ENCODE results near the gene SRPK2.
"Not testable (repeated sequence)": the region's sequence is repeated elsewhere in the genome, so short reads cannot be mapped to it uniquely, and the experiment has no call there.

SRPK2 gene

DNA sequence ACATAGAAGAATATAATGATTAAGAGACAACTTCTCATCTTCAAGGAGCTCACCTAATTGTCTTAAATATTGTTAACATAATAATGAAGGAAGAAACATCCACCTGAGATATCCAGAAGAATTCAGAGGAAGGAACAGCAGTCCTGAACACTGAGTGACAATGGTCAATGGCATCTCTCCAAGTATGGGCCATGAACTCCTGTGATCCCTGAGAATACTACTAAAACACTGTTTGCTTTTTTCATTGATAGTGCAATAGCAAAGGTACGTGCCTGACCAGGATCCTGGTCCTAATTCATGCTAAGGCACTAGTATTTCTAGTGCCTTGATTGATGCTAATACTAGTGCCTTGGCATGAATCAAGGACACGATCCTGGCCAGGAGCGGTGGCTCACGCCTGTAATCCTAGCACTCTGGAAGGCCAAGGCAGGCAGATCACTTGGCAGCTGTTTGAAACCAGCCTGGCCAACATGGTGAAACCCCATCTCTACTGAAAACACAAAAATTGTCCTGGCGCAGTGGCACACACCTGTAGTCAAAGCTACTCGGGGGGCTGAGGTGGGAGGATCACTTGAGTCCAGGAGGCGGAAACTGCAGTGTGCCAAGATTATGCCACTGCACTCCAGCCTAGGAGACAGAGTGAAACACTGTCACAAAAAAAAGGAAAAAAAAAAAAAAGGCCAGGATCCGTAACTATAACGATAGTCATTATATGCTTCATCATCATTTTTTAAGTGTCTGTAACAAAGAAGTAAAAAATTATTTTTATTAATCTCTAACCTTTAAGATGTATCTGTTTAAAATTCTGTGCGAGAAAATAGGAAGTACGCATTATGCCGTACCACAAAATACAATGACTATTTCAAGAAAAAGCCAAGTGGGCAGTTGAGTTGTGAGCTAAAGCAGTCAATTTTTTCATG, 49.1 kb downstream of the SRPK2 start:
- DNase-seq (ENCODE audit: low read depth): no peak

GRCh38 chr7:105337529-105337928, 51.2 kb downstream of the SRPK2 start:
- DNase-seq (ENCODE audit: low read depth): no peak

GRCh38 chr7:105336009-105336408, 52.7 kb downstream of the SRPK2 start:
- DNase-seq (ENCODE audit: low read depth): no peak

GRCh38 chr7:105332661-105333060, 56.1 kb downstream of the SRPK2 start:
- DNase-seq (ENCODE audit: low read depth): not testable (repeated sequence)

DNA sequence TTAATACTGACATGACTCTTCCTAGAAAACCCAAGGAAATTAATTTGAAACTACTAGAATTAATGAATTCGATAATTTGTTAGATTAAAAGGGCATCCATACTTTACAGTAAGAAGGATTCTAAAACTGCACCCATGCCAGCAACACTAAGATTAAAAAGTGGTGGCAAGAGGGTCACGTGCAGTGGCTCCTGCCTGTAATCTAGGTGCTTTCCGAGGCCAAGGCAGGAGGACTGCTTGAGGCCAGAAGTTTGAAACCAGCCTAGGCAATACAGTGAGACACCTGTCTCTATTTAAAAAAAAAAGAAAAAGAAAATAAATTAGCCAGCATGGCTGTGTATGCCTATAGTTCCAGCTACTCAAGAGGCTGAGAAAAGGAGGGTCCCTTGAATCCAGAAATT, 58.2 kb downstream of the SRPK2 start:
- DNase-seq (ENCODE audit: low read depth): no peak

DNA sequence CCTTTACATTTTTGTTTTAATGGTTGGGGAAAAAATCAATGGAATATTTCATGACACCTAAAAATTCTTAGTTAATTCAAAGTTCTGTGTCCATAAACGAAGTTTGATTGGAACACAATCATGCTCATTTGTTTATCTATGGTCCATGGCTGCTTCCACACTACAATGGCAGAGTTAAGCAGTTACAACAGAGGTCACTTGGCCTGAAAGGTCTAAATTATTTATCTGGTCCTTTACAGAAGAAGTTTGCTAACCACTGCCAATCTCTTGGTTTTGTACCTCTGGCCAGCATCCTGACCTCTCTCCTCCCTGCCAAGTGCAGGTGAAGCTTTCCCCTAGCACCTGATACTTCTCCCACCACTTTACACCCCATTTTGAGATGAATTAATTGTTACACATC, 61.5 kb downstream of the SRPK2 start:
- no peak for DNase-seq (ENCODE audit: low read depth)

- DNase-seq (ENCODE audit: low read depth): no peak
Measured at GRCh38 chr7:105325216-105325904, 63.4 kb downstream of the SRPK2 start.

DNA sequence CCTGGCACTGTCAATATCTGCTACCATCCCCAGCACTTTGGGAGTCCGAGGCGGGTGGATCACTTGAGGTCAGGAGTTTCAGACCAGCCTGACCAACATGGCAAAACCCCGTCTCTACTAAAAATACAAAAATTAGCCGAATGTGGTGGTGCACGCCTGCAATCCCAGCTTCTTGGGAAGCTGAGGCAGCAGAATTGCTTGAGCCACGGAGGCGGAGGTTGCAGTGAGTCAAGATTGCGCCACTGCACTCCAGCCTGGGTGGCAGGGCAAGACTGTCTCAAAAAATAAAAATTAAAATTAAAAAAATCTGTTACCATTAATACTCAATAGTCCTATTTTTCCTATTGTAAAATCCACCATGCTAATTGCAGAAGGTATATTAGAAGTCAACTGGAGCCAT, 64.1 kb downstream of the SRPK2 start:
- DNase-seq (ENCODE audit: low read depth): not testable (repeated sequence)

GRCh38 chr7:105323366-105323765, 65.4 kb downstream of the SRPK2 start:
- no peak for DNase-seq (ENCODE audit: low read depth)

- DNase-seq (ENCODE audit: low read depth): no peak
Measured at GRCh38 chr7:105322655-105323277, 66.0 kb downstream of the SRPK2 start.

- DNase-seq (ENCODE audit: low read depth): no peak
Measured at GRCh38 chr7:105321754-105322455, 66.8 kb downstream of the SRPK2 start.

DNA sequence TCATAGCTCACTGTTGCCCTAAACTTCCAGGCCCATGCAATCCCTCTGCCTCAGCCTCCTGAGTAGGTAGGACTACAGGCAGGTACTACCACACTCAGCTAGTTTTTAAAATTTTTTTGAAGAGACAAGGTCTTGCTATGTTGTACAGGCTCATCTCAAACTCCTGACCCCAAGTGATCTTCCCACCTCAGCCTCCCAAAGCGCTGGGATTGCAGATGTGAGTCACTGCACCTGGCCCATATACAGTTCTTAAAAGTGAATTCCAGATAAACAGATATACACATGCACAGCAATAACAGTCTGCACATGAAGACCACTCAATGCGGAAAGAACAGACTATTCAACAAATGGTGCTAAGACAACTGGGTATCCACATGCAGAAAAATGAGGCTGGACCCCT, 67.8 kb downstream of the SRPK2 start:
- no peak for DNase-seq (ENCODE audit: low read depth)

- DNase-seq (ENCODE audit: low read depth): no peak
Measured at GRCh38 chr7:105319578-105319977, 69.1 kb downstream of the SRPK2 start.

- DNase-seq (ENCODE audit: low read depth): no peak
Measured at GRCh38 chr7:105316578-105317344, 72.0 kb downstream of the SRPK2 start.

- no peak for DNase-seq (ENCODE audit: low read depth)
Measured at GRCh38 chr7:105315357-105315756, 73.4 kb downstream of the SRPK2 start.

GRCh38 chr7:105309235-105310169, 79.2 kb downstream of the SRPK2 start:
- DNase-seq (ENCODE audit: low read depth): no peak

- DNase-seq (ENCODE audit: low read depth): no peak
Measured at GRCh38 chr7:105307163-105307672, 81.5 kb downstream of the SRPK2 start.

DNA sequence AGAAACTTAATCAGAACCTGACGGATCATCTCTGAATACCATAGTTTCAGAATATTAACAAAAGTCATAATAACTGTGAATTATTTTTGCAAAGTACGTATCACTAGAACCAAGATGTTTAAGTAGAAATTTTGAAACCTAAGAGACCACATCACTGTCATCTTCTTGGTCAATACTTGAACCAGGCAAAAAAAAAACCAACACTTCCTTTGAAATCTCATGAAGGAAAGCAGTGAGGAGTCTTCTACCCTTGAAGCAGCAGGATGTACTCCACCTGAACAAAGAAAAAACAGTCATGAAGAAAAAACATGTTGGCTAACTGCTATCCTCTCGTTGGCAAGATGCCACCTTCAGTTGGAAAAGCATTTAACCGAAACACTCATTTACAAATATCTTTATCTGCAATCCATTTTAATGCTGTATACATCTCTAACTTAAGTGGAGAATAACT, 82.4 kb downstream of the SRPK2 start:
- DNase-seq (ENCODE audit: low read depth): no peak

DNA sequence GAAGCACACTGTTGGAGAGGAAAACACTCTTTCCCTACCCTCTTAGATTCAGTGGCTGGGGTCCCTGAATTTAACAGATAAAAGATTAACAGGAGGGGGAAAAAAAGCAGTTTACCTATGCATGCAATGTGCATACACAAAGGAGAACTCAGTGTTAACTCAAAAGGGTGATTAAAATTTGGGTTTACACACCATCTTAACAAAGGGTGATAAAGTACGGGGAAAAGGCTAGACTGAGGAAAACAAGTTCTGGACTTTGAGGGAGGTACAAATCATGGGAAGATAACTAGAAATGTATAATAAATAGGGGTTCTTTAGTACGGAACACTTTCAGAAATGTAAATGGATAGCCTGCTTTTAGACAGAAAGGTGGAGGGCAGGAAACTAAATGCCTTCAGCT, 83.1 kb downstream of the SRPK2 start:
- no peak for DNase-seq (ENCODE audit: low read depth)

Data from stimulated activated CD8-positive, alpha-beta memory T cell treated with anti-CD3 and anti-CD28 coated beads, Interleukin-12 subunit alpha, Interleukin-12 subunit beta, amount 100 ng/mL, for 1 hour (primary cell).